OCI-LY1 (cell line): ENCODE measurements around the gene PLEKHG2.

Source experiments
- EZH2 ChIP-seq: fragments of 200-600 bp; sonication (generic), shearing (Covaris generic); IDR thresholded peaks from 2 replicates; pipeline ENCODE4 v1.8.0; 2017; ENCODE audit warnings: borderline replicate concordance, mixed run types, mild to moderate bottlenecking, antibody characterized with exemption, low read length, moderate library complexity, mixed read lengths
- TF ChIP-seq, protein P1 (sequence below): fragments of 200-600 bp; sonication (generic), shearing (Covaris generic); IDR thresholded peaks from 2 replicates; pipeline ENCODE4 v1.5.1; 2017; ENCODE audit warnings: mild to moderate bottlenecking, antibody characterized with exemption, low read length, moderate library complexity, mixed read lengths

DNA sequence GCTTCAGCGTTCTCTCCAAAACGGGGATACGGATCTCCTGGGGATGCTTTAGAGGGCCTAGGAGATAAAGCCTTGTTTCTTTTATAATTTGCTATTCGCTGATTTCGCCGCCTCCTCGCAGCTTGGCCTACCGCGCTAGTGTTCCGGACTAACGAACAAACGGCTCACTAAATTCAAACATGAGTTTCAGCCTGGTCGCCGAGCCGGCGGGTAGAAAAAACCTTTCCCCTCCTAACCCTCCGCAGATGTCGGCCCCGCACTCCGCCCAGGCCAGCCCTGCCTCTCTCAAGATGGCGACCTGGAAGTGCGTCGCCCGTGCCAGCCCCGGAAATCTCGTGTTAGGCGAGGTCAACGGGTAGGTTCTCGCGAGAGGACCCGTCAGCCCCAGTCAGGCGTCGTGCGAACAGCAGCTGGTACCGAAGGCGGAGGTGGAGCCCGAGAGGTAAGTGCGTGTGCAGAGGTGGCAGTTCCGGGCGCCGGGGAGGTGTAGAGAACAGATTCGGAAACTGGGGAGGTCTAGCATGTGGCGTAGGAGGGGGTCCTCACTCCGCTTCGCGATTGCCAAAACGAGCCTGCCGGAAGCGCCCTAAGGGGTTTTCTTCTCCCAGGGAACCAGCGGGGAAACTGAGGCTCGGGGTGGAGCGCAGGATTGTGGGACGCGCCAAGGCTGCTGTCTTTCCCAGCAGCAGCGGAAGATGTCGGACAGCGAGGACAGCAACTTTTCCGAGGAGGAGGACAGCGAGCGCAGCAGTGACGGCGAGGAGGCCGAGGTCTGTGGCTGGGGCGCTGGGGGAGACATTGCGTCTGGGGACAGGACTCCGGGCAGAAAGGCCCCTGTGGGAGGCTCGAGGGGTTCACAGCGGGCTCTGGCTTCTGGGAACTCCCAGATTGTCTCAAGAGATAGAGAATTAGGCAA is 33.0 kb downstream of the PLEKHG2 start, which contains the start of gene SUPT5H:
- TF ChIP-seq, protein P1, sequence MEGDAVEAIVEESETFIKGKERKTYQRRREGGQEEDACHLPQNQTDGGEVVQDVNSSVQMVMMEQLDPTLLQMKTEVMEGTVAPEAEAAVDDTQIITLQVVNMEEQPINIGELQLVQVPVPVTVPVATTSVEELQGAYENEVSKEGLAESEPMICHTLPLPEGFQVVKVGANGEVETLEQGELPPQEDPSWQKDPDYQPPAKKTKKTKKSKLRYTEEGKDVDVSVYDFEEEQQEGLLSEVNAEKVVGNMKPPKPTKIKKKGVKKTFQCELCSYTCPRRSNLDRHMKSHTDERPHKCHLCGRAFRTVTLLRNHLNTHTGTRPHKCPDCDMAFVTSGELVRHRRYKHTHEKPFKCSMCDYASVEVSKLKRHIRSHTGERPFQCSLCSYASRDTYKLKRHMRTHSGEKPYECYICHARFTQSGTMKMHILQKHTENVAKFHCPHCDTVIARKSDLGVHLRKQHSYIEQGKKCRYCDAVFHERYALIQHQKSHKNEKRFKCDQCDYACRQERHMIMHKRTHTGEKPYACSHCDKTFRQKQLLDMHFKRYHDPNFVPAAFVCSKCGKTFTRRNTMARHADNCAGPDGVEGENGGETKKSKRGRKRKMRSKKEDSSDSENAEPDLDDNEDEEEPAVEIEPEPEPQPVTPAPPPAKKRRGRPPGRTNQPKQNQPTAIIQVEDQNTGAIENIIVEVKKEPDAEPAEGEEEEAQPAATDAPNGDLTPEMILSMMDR = no peak
- TF ChIP-seq EZH2 = no peak
